IgD-negative memory B cell (primary cell): ENCODE results near the gene IL21. TPM values are rescaled to one million over a fixed set of nuclear protein-coding genes. Genes with fewer than 3 reads are reported as not detected.
"Not testable (repeated sequence)": the region's sequence is repeated elsewhere in the genome, so short reads cannot be mapped to it uniquely, and the experiment has no call there.

Experiments used
- H3K27ac Mint-ChIP-seq, 3 donors: one replicate each; pipeline ENCODE4 v1.8.0; 2020 to 2022; ENCODE audit warnings: mild to moderate bottlenecking in 3 of 3, mixed read lengths in 3 of 3, moderate library complexity in 1 of 3
- H3K27me3 Mint-ChIP-seq: one replicate; pipeline ENCODE4 v1.8.0; 2021; ENCODE audit warnings: mixed read lengths
- H3K36me3 Mint-ChIP-seq: one replicate; pipeline ENCODE4 v1.8.0; 2020; ENCODE audit warnings: mild to moderate bottlenecking, mixed read lengths
- H3K4me1 Mint-ChIP-seq, 3 donors: one replicate each; pipeline ENCODE4 v1.8.0; 2020 to 2022; ENCODE audit warnings: mixed read lengths in 3 of 3, mild to moderate bottlenecking in 1 of 3
- H3K4me3 Mint-ChIP-seq, 4 donors: one replicate each; pipeline ENCODE4 v1.8.0; 2020 to 2022; ENCODE audit warnings: mild to moderate bottlenecking in 4 of 4, mixed read lengths in 4 of 4, moderate library complexity in 3 of 4
- H3K9me3 Mint-ChIP-seq, 3 donors: one replicate each; pipeline ENCODE4 v1.8.0; 2020 to 2021; ENCODE audit warnings: mixed read lengths in 3 of 3, mild to moderate bottlenecking in 1 of 3
- polyA plus RNA-seq: library from polyadenylated mRNA; unstranded; fragments of 300-500 nt; fragmentation: Illumina TruSeq; gene quantifications from one replicate; pipeline ENCODE4 v1.2.3, GENCODE V29; 2021

IL21 gene
- polyA plus RNA-seq, 1 donor from 2014 or later = not detected

DNA sequence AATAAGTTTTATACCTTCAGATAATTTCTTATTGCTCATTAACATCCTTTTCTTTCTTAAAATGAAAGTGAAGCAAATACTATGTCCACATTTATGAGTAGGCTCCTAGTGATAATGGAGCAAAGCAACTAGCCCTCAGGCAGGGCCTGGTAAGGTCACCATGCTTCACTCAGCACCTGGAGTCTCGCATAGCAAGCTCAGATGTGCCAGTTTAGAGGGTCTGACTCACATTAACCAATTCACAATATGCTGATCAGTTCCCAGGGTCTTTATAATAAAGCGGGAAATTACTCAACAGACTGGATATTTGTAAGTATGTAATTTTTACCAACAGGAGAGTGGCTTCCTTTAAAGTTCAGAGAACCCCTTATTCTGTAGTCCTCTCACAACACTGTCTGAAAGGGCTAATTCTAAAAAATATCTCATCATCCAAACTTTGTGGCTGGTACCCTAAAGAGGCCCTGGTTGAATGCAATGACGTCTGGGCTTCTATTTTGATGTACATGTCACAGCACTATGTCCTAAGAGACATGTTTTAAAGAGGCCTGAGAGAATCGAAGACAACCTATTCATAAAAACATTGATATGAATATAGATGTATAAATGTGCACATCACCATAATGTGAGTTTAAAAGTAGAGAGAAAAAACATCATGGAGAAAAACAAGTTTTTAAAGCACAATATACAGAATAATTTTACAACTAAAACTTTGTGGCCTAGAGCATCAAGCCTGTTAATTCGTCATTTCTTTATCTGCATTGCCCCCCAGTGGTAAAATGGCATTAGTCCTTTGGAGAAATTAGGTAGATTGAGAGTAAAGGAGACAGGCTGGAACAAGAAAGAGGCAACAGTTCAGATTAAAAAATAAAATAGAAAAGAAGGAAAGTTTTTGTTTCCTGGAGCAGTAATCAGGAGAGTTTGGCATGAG is 44.3 kb downstream of the IL21 start:
- peaks cover 0 to 7% (median 4%) of the 10 kb centered on the region in 3 donors for H3K4me1 Mint-ChIP-seq
- H3K27ac Mint-ChIP-seq = no peak overlapping the region
- H3K27me3 Mint-ChIP-seq = peaks cover 7% of the 10 kb centered on the region
- H3K4me3 Mint-ChIP-seq = no peak overlapping the region
- H3K9me3 Mint-ChIP-seq = peaks cover 0 to 8% (median 0%) of the 10 kb centered on the region in 3 donors
- no peaks in the 10 kb centered on the region for H3K36me3 Mint-ChIP-seq

DNA sequence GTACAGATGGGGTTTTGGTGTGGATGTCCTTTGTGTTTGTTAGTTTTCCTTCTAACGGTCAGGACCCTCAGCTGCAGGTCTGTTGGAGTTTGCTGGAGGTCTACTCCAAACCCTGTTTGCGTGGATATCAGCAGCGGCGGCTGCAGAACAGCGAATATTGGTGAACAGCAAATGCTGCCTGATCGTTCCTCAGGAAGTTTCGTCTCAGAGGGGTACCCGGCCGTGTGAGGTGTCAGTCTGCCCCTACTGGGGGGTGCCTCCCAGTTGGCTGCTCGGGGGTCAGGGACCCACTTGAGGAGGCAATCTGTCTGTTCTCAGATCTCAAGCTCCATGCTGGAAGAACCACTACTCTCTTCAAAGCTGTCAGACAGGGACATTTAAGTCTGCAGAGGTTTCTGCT is 46.5 kb downstream of the IL21 start:
- H3K9me3 Mint-ChIP-seq, H3K4me3 Mint-ChIP-seq, H3K36me3 Mint-ChIP-seq, H3K27ac Mint-ChIP-seq, H3K4me1 Mint-ChIP-seq: not testable (repeated sequence)
- peaks cover 14% of the 10 kb centered on the region for H3K27me3 Mint-ChIP-seq

DNA sequence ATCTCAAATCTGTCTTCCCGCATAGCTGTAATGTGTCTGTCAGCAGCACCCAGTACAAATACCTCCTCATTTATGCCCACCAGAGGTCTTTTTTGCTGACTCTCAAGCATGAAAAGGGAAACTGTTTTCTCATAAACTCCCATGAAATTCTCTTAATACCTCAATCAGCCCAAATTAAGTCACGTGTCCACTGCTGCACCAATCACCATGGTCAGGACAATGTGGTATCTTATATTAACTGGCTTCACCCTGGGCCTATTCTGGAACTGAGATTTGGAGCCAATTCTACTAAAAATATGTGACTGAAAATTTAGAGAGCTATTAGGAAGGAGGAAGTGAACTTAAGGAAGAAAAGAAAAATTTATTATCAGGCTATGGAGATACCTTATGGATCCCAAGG is 58.4 kb downstream of the IL21 start:
- H3K4me1 Mint-ChIP-seq = no peaks in the 10 kb centered on the region
- no peaks in the 10 kb centered on the region for H3K27me3 Mint-ChIP-seq
- no peak overlapping the region for H3K27ac Mint-ChIP-seq
- no peaks in the 10 kb centered on the region for H3K36me3 Mint-ChIP-seq
- H3K4me3 Mint-ChIP-seq = no peak overlapping the region
- H3K9me3 Mint-ChIP-seq = peaks cover 0 to 7% (median 5%) of the 10 kb centered on the region in 3 donors

Other genes with a start within 250 kb of the IL21 start
- gene ADAD1, start 242.1 kb downstream of the IL21 start, polyA plus RNA-seq = not detected
- not detected for gene IL2, start 164.3 kb downstream of the IL21 start, polyA plus RNA-seq
- gene BBS12, start 111.6 kb upstream of the IL21 start, polyA plus RNA-seq = 0.68 TPM
- gene FGF2, start 205.8 kb upstream of the IL21 start, polyA plus RNA-seq = not detected